ENCODE measurements around the gene PNMA8A. TPM values are rescaled to one million over a fixed set of nuclear protein-coding genes. Genes with fewer than 3 reads are reported as not detected.

Gene PNMA8A
- total RNA-seq, 1 donor from 2014 or later, result 10.1 TPM

GRCh38 chr19:46429999-46430398 lies 41.4 kb downstream of the PNMA8A start:
- TF ChIP-seq CTCF (IDR thresholded peaks at IDR 0.05), result no peak
- Mint-ChIP-seq H3K4me1 (ENCODE audit: low read depth) (peaks cover 25% of the 10 kb centered on the region), H3K27ac (ENCODE audit: unreplicated experiment) (no peak overlapping the region), H3K4me3 (ENCODE audit: unreplicated experiment) (no peak overlapping the region), H3K27me3 (ENCODE audit: low read depth) (no peaks in the 10 kb centered on the region), H3K9me3 (ENCODE audit: low read depth) (no peaks in the 10 kb centered on the region), H3K36me3 (ENCODE audit: low read depth) (no peaks in the 10 kb centered on the region)
- DNase-seq (ENCODE audit: low spot score), result no peak

GRCh38 chr19:46428239-46429135 lies 42.9 kb downstream of the PNMA8A start, which contains the start of gene PNMA8C:
PNMA8C (minus strand) TSS chr19:46428936; CDS start chr19:46428359, 577 bp downstream.
- TF ChIP-seq CTCF (IDR thresholded peaks at IDR 0.05), result no peak
- peaks cover 25% of the 10 kb centered on the region for H3K4me1 Mint-ChIP-seq (ENCODE audit: low read depth)
- H3K27ac Mint-ChIP-seq (ENCODE audit: unreplicated experiment), result no peak within 1 kb of the TSS
- H3K9me3 Mint-ChIP-seq (ENCODE audit: low read depth), result no peaks in the 10 kb centered on the region
- DNase-seq (ENCODE audit: low spot score), result no peak
- no peaks in the 10 kb centered on the region for H3K36me3 Mint-ChIP-seq (ENCODE audit: low read depth)
- H3K4me3 Mint-ChIP-seq (ENCODE audit: unreplicated experiment), result peak within 1 kb of the TSS; percentile 66
- H3K27me3 Mint-ChIP-seq (ENCODE audit: low read depth), result no peaks in the 10 kb centered on the region

GRCh38 chr19:46427518-46428045 lies 43.8 kb downstream of the PNMA8A start:
- Mint-ChIP-seq H3K27ac (ENCODE audit: unreplicated experiment) (no peak overlapping the region), H3K9me3 (ENCODE audit: low read depth) (no peaks in the 10 kb centered on the region), H3K36me3 (ENCODE audit: low read depth) (no peaks in the 10 kb centered on the region), H3K4me1 (ENCODE audit: low read depth) (peaks cover 25% of the 10 kb centered on the region), H3K4me3 (ENCODE audit: unreplicated experiment) (no peak overlapping the region), H3K27me3 (ENCODE audit: low read depth) (no peaks in the 10 kb centered on the region)
- no peak for DNase-seq (ENCODE audit: low spot score)
- no peak for TF ChIP-seq CTCF (IDR thresholded peaks at IDR 0.05)

- H3K27me3 Mint-ChIP-seq (ENCODE audit: low read depth), result no peaks in the 10 kb centered on the region
- TF ChIP-seq CTCF (IDR thresholded peaks at IDR 0.05), result no peak
- peak overlapping the region; percentile 73 for H3K4me3 Mint-ChIP-seq (ENCODE audit: unreplicated experiment)
- no peaks in the 10 kb centered on the region for H3K9me3 Mint-ChIP-seq (ENCODE audit: low read depth)
- DNase-seq (ENCODE audit: low spot score), result no peak
- H3K36me3 Mint-ChIP-seq (ENCODE audit: low read depth), result no peaks in the 10 kb centered on the region
- peaks cover 25% of the 10 kb centered on the region for H3K4me1 Mint-ChIP-seq (ENCODE audit: low read depth)
- peak overlapping the region; percentile 34 for H3K27ac Mint-ChIP-seq (ENCODE audit: unreplicated experiment)
Observed at GRCh38 chr19:46426506-46427162, 44.7 kb downstream of the PNMA8A start.

- no peak for DNase-seq (ENCODE audit: low spot score)
- Mint-ChIP-seq H3K27me3 (ENCODE audit: low read depth) (no peaks in the 10 kb centered on the region), H3K36me3 (ENCODE audit: low read depth) (no peaks in the 10 kb centered on the region), H3K4me3 (ENCODE audit: unreplicated experiment) (peak overlapping the region; percentile 73), H3K27ac (ENCODE audit: unreplicated experiment) (no peak overlapping the region), H3K4me1 (ENCODE audit: low read depth) (peaks cover 25% of the 10 kb centered on the region), H3K9me3 (ENCODE audit: low read depth) (no peaks in the 10 kb centered on the region)
- no peak for TF ChIP-seq CTCF (IDR thresholded peaks at IDR 0.05)
Observed at GRCh38 chr19:46426035-46426505, 45.3 kb downstream of the PNMA8A start.
